Measurements from ENCODE around the gene KCNIP2.

The KCNIP2 gene

DNA sequence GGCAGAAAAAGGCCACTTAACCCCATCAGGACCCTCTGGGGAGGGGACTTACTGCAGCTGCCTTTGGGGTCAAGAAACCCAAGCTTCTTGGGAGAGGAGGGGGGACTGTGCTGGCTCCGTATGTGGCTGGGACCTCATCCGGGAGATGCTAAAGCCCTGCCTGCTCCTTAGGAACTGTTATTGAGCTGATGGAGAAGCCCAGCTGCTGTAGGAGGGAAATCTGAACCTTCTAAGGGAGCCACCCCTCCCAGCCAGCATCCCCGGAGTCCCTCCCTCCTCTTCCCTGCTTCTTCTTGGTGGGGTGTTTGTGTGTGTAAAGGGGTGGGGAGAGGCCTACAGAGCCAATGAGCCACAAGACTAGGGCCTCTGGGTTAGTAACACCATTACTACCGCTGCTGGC is 8.2 kb downstream of the KCNIP2 start:
- DNase-seq (ENCODE audit: low read depth): no peak
- TF ChIP-seq, protein P1, sequence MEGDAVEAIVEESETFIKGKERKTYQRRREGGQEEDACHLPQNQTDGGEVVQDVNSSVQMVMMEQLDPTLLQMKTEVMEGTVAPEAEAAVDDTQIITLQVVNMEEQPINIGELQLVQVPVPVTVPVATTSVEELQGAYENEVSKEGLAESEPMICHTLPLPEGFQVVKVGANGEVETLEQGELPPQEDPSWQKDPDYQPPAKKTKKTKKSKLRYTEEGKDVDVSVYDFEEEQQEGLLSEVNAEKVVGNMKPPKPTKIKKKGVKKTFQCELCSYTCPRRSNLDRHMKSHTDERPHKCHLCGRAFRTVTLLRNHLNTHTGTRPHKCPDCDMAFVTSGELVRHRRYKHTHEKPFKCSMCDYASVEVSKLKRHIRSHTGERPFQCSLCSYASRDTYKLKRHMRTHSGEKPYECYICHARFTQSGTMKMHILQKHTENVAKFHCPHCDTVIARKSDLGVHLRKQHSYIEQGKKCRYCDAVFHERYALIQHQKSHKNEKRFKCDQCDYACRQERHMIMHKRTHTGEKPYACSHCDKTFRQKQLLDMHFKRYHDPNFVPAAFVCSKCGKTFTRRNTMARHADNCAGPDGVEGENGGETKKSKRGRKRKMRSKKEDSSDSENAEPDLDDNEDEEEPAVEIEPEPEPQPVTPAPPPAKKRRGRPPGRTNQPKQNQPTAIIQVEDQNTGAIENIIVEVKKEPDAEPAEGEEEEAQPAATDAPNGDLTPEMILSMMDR (IDR thresholded peaks at IDR 0.05; ENCODE audit: low read length, missing control alignments): no peak

DNA sequence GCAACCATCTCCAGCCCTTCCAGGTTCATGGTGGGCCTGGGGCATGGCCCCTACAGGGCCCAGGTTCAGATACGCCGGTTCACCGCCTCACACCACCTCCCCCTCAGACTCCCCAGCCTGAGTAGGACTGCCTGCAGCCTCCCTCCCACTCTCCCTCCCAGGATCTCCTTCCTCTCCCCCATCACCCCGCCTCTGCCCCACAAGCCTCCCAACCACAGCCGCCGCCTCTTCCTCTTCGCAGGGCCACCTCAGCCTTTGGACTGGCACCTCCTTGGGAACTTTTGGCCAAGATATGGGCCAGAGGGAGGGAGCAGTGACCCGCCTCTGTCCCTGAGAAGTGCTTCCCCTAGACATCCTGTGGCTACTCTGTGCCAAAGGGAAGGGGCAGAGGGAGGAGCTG is 9.3 kb downstream of the KCNIP2 start:
- no peak for DNase-seq (ENCODE audit: low read depth)

More for the DNA sequence above, 8.2 kb downstream of the KCNIP2 start:
- no peak overlapping the region for H3K4me3 ChIP-seq (replicated peaks; ENCODE audit: low read depth, low read length)

DNA sequence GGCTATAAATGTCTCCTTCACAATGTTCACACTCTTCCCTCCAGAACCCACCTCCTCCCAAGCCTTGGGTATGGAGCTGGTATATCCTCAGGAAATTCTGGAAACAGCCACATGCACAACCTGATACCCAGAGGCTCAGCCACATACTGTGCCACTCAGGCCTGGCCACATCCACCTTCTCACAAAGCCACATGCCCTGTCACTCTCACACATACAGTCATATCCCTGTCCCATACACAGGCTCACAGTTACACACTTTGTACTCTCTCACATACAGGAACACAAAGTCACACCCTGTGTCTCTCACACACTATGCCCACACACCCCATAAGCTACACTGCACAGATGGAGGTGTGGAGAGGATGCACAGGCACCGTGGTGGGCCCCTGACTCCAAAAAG is 10.1 kb downstream of the KCNIP2 start:
- TF ChIP-seq, protein P1 (IDR thresholded peaks at IDR 0.05; ENCODE audit: low read length, missing control alignments): no peak
- H3K4me3 ChIP-seq (replicated peaks; ENCODE audit: low read depth, low read length): no peak overlapping the region
- no peak for DNase-seq (ENCODE audit: low read depth)

More for the DNA sequence above, 9.3 kb downstream of the KCNIP2 start:
- no peak overlapping the region for H3K4me3 ChIP-seq (replicated peaks; ENCODE audit: low read depth, low read length)
- TF ChIP-seq, protein P1 (IDR thresholded peaks at IDR 0.05; ENCODE audit: low read length, missing control alignments): no peak

DNA sequence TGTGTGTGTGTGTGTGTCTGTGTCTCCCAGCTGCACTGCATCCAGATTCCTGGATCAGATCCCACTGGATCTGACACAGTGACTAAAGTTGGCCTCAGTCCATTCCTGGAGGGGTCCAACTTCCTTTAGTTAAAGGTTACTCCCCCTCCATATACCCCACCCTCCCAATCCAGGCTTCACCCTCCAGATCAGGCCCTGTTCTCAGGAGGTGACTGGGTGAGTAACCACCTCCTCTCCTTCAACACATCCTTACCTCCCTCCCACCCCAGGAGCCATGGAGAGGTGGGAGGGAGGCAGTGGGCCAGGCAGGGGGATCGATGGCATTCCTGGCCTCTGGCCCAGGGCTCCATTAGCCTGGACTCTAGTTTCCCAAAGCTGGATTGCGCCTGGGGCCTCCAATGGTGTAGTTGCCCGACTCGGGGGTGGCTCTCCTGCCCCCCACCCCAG is 11.3 kb downstream of the KCNIP2 start:
- H3K4me3 ChIP-seq (replicated peaks; ENCODE audit: low read depth, low read length): no peak overlapping the region
- TF ChIP-seq, protein P1 (IDR thresholded peaks at IDR 0.05; ENCODE audit: low read length, missing control alignments): no peak
- no peak for DNase-seq (ENCODE audit: low read depth)

DNA sequence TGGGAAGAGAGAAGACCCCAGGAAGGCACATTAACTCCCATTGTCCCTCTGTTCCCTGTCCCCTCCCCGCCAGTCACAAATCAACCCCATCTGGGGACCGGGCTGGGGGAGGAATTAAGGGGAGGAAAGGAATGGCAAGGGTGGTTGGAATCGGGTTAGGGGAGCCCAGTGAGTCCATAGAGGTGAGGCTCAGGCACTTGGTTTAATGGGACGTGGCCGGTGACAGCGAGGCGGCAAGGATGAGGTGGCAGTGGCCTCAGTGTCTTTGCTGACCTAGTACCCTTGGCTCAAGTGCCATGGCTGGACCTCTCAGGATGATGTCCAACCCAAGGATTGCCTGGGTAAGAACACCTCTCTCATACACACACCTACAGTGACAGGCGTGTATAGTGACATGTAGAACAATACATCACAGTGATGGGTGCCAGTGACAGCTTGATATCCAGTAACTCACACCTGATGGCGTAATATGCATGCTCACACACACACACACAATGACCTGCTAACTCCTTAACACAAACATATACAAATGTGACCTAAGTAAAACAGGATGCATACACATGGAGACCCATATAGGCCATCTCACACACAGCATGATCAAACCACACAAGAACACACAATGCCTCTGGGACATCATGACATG is 12.3 kb downstream of the KCNIP2 start:
- no peak for DNase-seq (ENCODE audit: low read depth)
- TF ChIP-seq, protein P1 (IDR thresholded peaks at IDR 0.05; ENCODE audit: low read length, missing control alignments): no peak
- peak overlapping the region; percentile 54 for H3K4me3 ChIP-seq (replicated peaks; ENCODE audit: low read depth, low read length)

DNA sequence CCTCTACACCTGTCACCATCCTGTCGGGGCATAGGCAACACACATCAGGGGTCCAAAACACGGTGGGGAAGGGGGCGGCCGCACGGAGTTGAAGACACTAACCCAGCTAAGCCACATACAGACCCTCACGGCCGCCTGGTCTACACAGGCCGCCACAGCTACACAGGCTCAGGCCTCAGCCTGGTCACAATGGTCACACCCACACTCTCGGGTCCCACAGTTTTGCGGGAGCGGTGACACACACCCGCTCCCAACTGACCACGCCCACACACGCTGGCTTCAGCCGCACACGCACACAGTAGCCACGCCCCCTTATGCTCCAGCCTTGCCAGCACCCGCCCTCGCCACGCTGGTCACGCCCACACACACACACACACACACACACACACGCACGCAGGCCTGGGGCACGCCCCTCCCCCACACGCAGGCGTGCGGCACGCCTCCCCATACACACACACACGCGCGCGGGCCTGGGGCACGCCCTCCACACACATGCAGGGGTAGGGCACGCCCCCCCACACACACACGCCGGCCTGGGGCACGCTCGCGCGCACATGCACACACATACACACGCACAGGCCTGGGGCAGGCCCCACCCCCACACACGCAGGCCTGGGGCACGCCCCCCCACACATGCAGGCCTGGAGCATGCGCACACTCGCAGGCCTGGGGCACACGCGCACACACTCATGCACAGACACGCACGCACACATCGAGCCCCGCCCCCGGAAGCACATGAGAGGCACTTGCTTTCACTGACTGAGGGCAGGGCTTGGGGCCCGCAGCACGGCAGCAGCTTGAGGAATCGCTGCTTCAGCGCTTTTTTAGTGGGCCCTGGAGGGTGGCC is 13.1 kb downstream of the KCNIP2 start:
- peak overlapping the region; percentile 54 for H3K4me3 ChIP-seq (replicated peaks; ENCODE audit: low read depth, low read length)
- TF ChIP-seq, protein P1 (IDR thresholded peaks at IDR 0.05; ENCODE audit: low read length, missing control alignments): no peak
- peak; percentile 89 for DNase-seq (ENCODE audit: low read depth)

All from fibroblast of pulmonary artery (primary cell).